Loucy (cell line): Measurements from ENCODE around the gene MFAP3L.

ENCODE experiments used
- CTCF ChIP-seq: fragments of 200-600 bp; sonication (generic); conservative IDR thresholded peaks from 2 replicates; pipeline ENCODE4 v1.5.1; 2014; ENCODE audit warnings: mild to moderate bottlenecking, antibody characterized with exemption, low read length
- EZH2phosphoT487 ChIP-seq: fragments of 200-600 bp; IDR thresholded peaks from 2 replicates; pipeline ENCODE4 v1.6.1; 2018; ENCODE audit warnings: antibody characterized with exemption, mild to moderate bottlenecking, moderate library complexity, borderline replicate concordance

- TF ChIP-seq CTCF, result no peak
- TF ChIP-seq EZH2phosphoT487, result no peak
Observed at GRCh38 chr4:170038232-170038631, 12.0 kb upstream of the MFAP3L start.
